ENCODE data around the gene ADAMTS2. TPM values are rescaled to one million over a fixed set of nuclear protein-coding genes. Genes with fewer than 3 reads are reported as not detected.

Gene ADAMTS2
- total and polyA plus RNA-seq, 11 donors, result 1.1 to 23.0 (median 5.5) TPM

- intact Hi-C loops (cut with DNase I), result no loop called here
- peak in 4 of 5 donors; percentile 4 to 24 (median 22) for DNase-seq
- TF ChIP-seq CTCF (IDR thresholded peaks at IDR 0.05), result no peak
- Histone ChIP-seq H3K36me3 (no peaks in the 10 kb centered on the region), H3K27me3 (peaks cover 0 to 4% (median 0%) of the 10 kb centered on the region in 9 donors), H3K27ac (peak overlapping the region in 9 of 12 donors; percentile 15 to 78 (median 52)), H3K9me3 (no peaks in the 10 kb centered on the region), H3K4me3 (peak overlapping the region in 1 of 12 donors; percentile 5), H3K4me1 (peaks cover 0 to 14% (median 0%) of the 10 kb centered on the region in 12 donors)
- peak in 3 of 4 donors; percentile 7 to 22 (median 16) for ATAC-seq
- WGBS, 4 donors, result 84 to 88% (median 85%) methylated on average over 13 to 15 of the region's 15 CpGs
Observed at GRCh38 chr5:179327021-179327735, 18.1 kb downstream of the ADAMTS2 start.

DNA sequence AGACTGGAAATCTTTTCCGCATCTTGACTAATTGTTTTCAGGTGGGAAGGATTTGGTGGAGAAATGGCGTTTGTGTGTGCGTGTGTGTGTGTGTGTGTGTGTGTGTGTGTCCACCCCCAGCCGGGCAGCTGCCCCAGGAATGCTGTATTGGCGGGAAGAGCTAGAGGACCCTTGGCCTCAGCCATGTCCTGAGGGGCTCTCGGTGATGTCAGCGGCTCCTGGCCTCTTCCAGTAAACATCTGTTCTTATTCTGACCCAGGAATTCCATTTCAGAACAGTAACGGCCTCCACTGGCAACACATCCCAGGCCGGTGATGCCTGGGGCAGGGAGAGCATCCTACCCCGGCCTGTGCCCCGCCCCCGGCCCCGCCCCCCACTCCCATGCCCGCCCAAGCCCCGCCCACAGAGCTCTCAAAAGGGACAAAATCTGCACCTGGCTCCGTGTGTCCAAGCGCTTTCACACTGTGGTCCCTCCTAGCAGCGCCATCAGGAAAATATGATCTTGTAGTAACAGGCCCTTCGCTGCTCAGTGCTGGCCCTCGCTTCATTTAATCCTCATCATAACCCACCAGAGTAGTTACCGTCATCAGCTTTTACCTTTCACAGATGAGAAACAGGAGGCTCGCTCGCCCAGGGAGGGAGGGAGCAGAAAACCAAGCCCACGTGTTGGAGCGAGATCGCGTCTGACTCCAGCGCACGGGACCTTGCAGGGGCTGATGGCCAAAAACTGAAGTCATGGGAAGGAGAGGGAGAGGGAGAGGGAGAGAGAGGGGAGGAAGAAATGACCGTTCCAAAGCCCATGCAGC lies 18.9 kb downstream of the ADAMTS2 start:
- ATAC-seq (peak; percentile 36 to 90 (median 78)), DNase-seq (peak; percentile 65 to 85 (median 71))
- no peak for TF ChIP-seq POLR2A (IDR thresholded peaks at IDR 0.05)
- no peak for TF ChIP-seq CTCF (IDR thresholded peaks at IDR 0.05)
- Histone ChIP-seq H3K9me3 (no peaks in the 10 kb centered on the region), H3K27ac (peak overlapping the region in 9 of 12 donors; percentile 15 to 78 (median 52)), H3K27me3 (peaks cover 0 to 4% (median 0%) of the 10 kb centered on the region in 9 donors), H3K4me1 (peaks cover 0 to 14% (median 0%) of the 10 kb centered on the region in 12 donors), H3K4me3 (peak overlapping the region in 1 of 12 donors; percentile 5), H3K36me3 (no peaks in the 10 kb centered on the region)
- intact Hi-C loops (cut with DNase I), result no loop called here
- 33 to 40% (median 36%) methylated on average over 25 to 30 of the region's 30 CpGs for WGBS, 4 donors

DNA sequence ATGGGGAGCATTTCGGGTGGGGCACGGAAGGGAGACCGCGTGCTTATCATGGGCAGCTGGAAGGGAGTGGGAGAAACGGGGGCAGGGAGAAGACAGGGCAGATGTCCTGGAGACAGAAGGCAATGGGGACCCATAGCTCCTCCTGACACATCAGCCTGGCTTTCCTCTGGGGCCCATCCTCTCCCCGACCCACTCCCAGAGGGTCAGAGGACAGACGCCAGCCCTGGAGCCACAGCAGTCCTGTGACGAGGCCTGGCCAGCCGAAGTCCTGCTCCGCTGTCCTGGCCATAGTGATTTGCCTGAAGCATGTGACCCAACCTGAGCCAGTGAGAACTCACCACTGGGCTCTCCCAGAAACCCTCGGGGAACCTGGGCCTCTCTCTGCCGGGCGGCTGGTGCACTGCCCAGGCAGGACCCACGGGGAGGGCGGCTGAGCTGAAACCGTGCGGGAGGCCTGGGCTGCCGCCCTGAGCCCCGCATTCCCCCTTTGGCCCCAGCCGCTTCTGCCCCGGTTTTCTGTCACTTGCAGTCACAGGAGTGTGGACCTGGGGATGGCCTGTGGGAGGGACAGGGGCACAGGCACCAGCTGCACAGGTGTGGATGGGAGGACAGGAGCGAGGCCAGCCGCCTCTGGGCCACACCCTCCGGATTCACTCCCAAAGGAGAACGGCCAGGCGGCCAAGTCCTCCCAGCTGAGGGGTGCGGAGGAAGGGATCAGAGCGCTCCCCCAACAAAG lies 19.8 kb downstream of the ADAMTS2 start:
- intact Hi-C loops (cut with DNase I), result no loop called here
- H3K4me3 ChIP-seq, result no peak overlapping the region
- no peaks in the 10 kb centered on the region for H3K9me3 ChIP-seq
- TF ChIP-seq CTCF (IDR thresholded peaks at IDR 0.05), result no peak
- no peak for TF ChIP-seq POLR2A (IDR thresholded peaks at IDR 0.05)
- no peaks in the 10 kb centered on the region for H3K36me3 ChIP-seq
- peaks cover 0 to 4% (median 0%) of the 10 kb centered on the region in 9 donors for H3K27me3 ChIP-seq
- DNase-seq, result peak in 4 of 5 donors; percentile 21 to 63 (median 34)
- peak in 2 of 4 donors; percentile 10 to 31 for ATAC-seq
- H3K4me1 ChIP-seq, result peaks cover 0 to 14% (median 0%) of the 10 kb centered on the region in 12 donors
- WGBS, 4 donors, result 83 to 90% (median 84%) methylated on average over 20 to 28 of the region's 28 CpGs
- H3K27ac ChIP-seq, result peak overlapping the region in 4 of 12 donors; percentile 26 to 57 (median 29)
